Small intestine (tissue), 7 donors: ENCODE results near the gene DISC1. TPM values are rescaled to one million over a fixed set of nuclear protein-coding genes. Genes with fewer than 3 reads are reported as not detected.

Experiments used
- DNase-seq, 2 donors: peaks; one replicate each; pipeline versions ENCODE4 v3.0.0 to v3.0.0-alpha.2; 2013
- FAIRE-seq: peaks from 2 replicates; lab custom pipeline; 2012; peaks lifted over from hg19 to GRCh38; lab: Jason Lieb, UNC
- H3K27ac ChIP-seq, 3 donors: one replicate each; pipeline ENCODE4 v1.5.1; 2013; ENCODE audit warnings: low read length in 2 of 3, mild to moderate bottlenecking in 2 of 3, control low read depth in 1 of 3, inconsistent platforms in 1 of 3, low read depth in 1 of 3, moderate library complexity in 1 of 3
- H3K27me3 ChIP-seq, 3 donors: one replicate each; pipeline ENCODE4 v1.6.1; 2013; ENCODE audit warnings: low read length in 3 of 3, inconsistent platforms in 1 of 3; ENCODE audit not compliant: control insufficient read depth in 3 of 3, insufficient read depth in 3 of 3
- H3K36me3 ChIP-seq, 3 donors: one replicate each; pipeline ENCODE4 v1.6.1; 2013; ENCODE audit warnings: low read length in 3 of 3, inconsistent platforms in 1 of 3, low read depth in 1 of 3, mild to moderate bottlenecking in 1 of 3, moderate library complexity in 1 of 3; ENCODE audit not compliant: control insufficient read depth in 3 of 3, insufficient read depth in 2 of 3
- H3K4me1 ChIP-seq, 3 donors: one replicate each; pipeline ENCODE4 v1.6.1; 2013; ENCODE audit warnings: low read length in 2 of 3, inconsistent platforms in 1 of 3, low read depth in 1 of 3, mild to moderate bottlenecking in 1 of 3, moderate library complexity in 1 of 3; ENCODE audit not compliant: control insufficient read depth in 3 of 3, insufficient read depth in 2 of 3
- H3K4me3 ChIP-seq, 3 donors: one replicate each; pipeline ENCODE4 v1.5.1; 2013; ENCODE audit warnings: low read length in 3 of 3, control low read depth in 1 of 3, inconsistent platforms in 1 of 3, low read depth in 1 of 3, mild to moderate bottlenecking in 1 of 3, moderate library complexity in 1 of 3
- H3K9me3 ChIP-seq, 2 donors: one replicate each; pipeline ENCODE4 v1.6.1; 2013; ENCODE audit warnings: low read depth in 1 of 2, low read length in 1 of 2; ENCODE audit not compliant: control insufficient read depth in 2 of 2, insufficient read depth in 1 of 2
- WGBS, 3 donors: extraction: QIAGEN DNeasy Blood & Tissue Kit; methylation state at CpG; one replicate each; pipeline ENCODE4 v1.1.7; 2013; 5-methylcytosine and 5-hydroxymethylcytosine counted together
- polyA plus RNA-seq, 4 donors: library from polyadenylated mRNA; stranded (reverse) in 3 of 4; unstranded in 1 of 4; fragments of 200-250 nt in 3 of 4; fragments of 120-200 nt in 1 of 4; gene quantifications; one replicate each; pipeline versions ENCODE4 v1.2.1 to v1.2.3, GENCODE V29; 2013
- donor health status: healthy with polysubstance abuse.
- donor health status: control.
- donor health status: control.
- donor health status: Bipolar disorder and iron deficiency.
- donor health status: healthy.

DISC1 gene
- polyA plus RNA-seq, 4 donors: 0.27 to 2.1 (median 0.85) TPM; not detected in 1

DNA sequence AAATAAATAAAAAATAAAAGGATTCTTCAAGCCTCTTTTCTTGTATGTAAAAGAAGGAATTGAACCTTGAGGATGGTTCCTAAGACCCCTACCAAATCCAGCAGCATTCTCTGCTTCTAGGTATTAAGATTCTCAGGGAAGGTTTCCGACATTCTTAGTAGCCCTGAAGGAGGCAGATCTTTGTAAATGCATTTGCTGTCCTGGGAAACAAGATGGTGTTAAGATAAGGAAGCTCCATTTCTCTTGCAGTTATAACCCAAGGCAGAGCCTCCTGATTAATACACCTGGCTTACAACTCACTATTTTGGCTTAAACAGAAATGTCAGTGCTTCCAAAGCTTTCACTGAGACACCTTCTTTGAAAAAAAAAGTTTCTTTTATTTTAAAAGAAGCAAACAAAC is 393.8 kb downstream of the DISC1 start:
- no peaks in the 10 kb centered on the region for H3K36me3 ChIP-seq
- H3K4me1 ChIP-seq: no peaks in the 10 kb centered on the region
- DNase-seq: no peak
- H3K4me3 ChIP-seq: no peak overlapping the region
- H3K27ac ChIP-seq: no peak overlapping the region
- no peaks in the 10 kb centered on the region for H3K27me3 ChIP-seq
- no peak for FAIRE-seq
- 92 to 100% (median 93%) methylated on average over 1 of the region's 1 CpG for WGBS, 3 donors
- H3K9me3 ChIP-seq: no peaks in the 10 kb centered on the region

GRCh38 chr1:232029315-232029714 is 402.7 kb downstream of the DISC1 start:
- no peak overlapping the region for H3K4me3 ChIP-seq
- no peak for FAIRE-seq
- no peaks in the 10 kb centered on the region for H3K36me3 ChIP-seq
- H3K9me3 ChIP-seq: no peaks in the 10 kb centered on the region
- 71 to 83% (median 81%) methylated on average over 4 of the region's 4 CpGs for WGBS, 3 donors
- no peaks in the 10 kb centered on the region for H3K4me1 ChIP-seq
- H3K27ac ChIP-seq: no peak overlapping the region
- H3K27me3 ChIP-seq: no peaks in the 10 kb centered on the region
- no peak for DNase-seq

- H3K4me1 ChIP-seq: no peaks in the 10 kb centered on the region
- H3K27me3 ChIP-seq: no peaks in the 10 kb centered on the region
- no peak overlapping the region for H3K4me3 ChIP-seq
- H3K36me3 ChIP-seq: no peaks in the 10 kb centered on the region
- no peak for FAIRE-seq
- H3K9me3 ChIP-seq: no peaks in the 10 kb centered on the region
- no peak overlapping the region for H3K27ac ChIP-seq
- no peak for DNase-seq
Measured at GRCh38 chr1:232031156-232031555, 404.6 kb downstream of the DISC1 start.

DNA sequence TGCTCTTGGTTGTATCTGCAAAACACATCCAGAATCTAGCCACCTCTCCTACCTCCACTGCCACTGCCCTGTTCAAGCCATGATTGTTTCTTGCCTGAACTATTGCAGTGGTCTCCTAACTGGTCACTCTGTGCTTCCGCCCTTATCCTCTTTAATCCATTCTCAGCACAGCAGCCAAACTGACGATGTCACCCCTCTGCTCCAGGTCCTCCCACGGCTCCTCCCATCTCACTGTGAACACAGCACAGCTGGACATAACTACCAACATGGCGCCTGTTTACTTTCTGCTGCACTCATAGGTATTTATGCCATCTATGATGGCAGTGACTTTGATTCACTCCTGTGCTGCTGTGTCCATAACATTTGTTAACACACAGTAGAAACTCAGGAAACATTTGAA is 406.7 kb downstream of the DISC1 start:
- no peaks in the 10 kb centered on the region for H3K27me3 ChIP-seq
- FAIRE-seq (no peak), DNase-seq (no peak)
- no peaks in the 10 kb centered on the region for H3K9me3 ChIP-seq
- H3K4me1 ChIP-seq: no peaks in the 10 kb centered on the region
- H3K27ac ChIP-seq: no peak overlapping the region
- 81 to 90% (median 86%) methylated on average over 4 of the region's 4 CpGs for WGBS, 3 donors
- H3K4me3 ChIP-seq: no peak overlapping the region
- no peaks in the 10 kb centered on the region for H3K36me3 ChIP-seq

DNA sequence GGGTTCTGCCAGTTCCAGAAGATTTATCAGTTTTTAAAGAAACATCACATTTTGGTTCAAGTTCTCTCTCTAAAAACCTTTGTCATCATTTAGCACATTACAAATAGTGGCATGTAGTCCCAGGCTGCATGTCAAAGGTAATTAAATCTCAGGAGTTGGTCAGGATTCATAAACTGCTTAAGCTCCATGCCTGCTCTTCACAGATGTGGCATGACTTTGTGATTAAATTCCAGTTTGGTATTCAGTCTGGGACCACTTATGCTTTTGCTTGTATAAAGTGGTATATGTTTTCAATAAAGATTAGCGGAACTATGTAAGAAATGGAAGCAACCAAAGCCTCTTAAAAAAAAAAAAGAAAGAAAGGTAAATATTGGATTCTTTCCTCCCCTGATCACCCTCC is 408.0 kb downstream of the DISC1 start:
- WGBS, 3 donors: 93 to 97% (median 93%) methylated on average over 1 of the region's 1 CpG
- Histone ChIP-seq H3K4me3 (no peak overlapping the region), H3K27ac (no peak overlapping the region), H3K36me3 (no peaks in the 10 kb centered on the region), H3K9me3 (no peaks in the 10 kb centered on the region), H3K4me1 (no peaks in the 10 kb centered on the region), H3K27me3 (no peaks in the 10 kb centered on the region)
- no peak for DNase-seq
- no peak for FAIRE-seq

- no peak overlapping the region for H3K27ac ChIP-seq
- H3K9me3 ChIP-seq: no peaks in the 10 kb centered on the region
- H3K4me3 ChIP-seq: no peak overlapping the region
- no peaks in the 10 kb centered on the region for H3K27me3 ChIP-seq
- WGBS, 3 donors: 89 to 92% (median 92%) methylated on average over 15 of the region's 15 CpGs
- DNase-seq (no peak), FAIRE-seq (no peak)
- H3K4me1 ChIP-seq: no peaks in the 10 kb centered on the region
- no peaks in the 10 kb centered on the region for H3K36me3 ChIP-seq
Measured at GRCh38 chr1:232036181-232036933, 409.8 kb downstream of the DISC1 start.

GRCh38 chr1:232037774-232038388 is 411.3 kb downstream of the DISC1 start:
- Histone ChIP-seq H3K4me1 (no peaks in the 10 kb centered on the region), H3K36me3 (no peaks in the 10 kb centered on the region), H3K9me3 (no peaks in the 10 kb centered on the region), H3K4me3 (no peak overlapping the region), H3K27me3 (no peaks in the 10 kb centered on the region), H3K27ac (no peak overlapping the region)
- DNase-seq: no peak
- WGBS, 3 donors: 93 to 100% (median 97%) methylated on average over 1 of the region's 1 CpG
- FAIRE-seq: no peak

GRCh38 chr1:232038706-232039677 is 412.4 kb downstream of the DISC1 start:
- 69 to 72% (median 69%) methylated on average over 8 of the region's 8 CpGs for WGBS, 3 donors
- Histone ChIP-seq H3K27me3 (no peaks in the 10 kb centered on the region), H3K4me1 (no peaks in the 10 kb centered on the region), H3K4me3 (no peak overlapping the region), H3K36me3 (no peaks in the 10 kb centered on the region), H3K9me3 (no peaks in the 10 kb centered on the region), H3K27ac (no peak overlapping the region)
- no peak for FAIRE-seq
- DNase-seq: no peak
